Loucy (cell line): ENCODE measurements around the gene FNTB.

Experiments used
- H2AFZ ChIP-seq: fragments of 200-600 bp; sonication (generic); 2 replicates; pipeline ENCODE4 v1.6.0; 2016; ENCODE audit warnings: antibody characterized with exemption, mild to moderate bottlenecking, low read length, moderate library complexity
- H3F3A ChIP-seq: fragments of 200-600 bp; 2 replicates; pipeline ENCODE4 v1.6.0; 2016; ENCODE audit warnings: antibody characterized with exemption, low read depth, mild to moderate bottlenecking
- H3K27me3 ChIP-seq: fragments of 200-600 bp; sonication (generic); 2 replicates; pipeline ENCODE4 v1.6.1; 2014; ENCODE audit warnings: low read length, mild to moderate bottlenecking; ENCODE audit not compliant: insufficient read depth, poor library complexity, severe bottlenecking
- H3K36me3 ChIP-seq: fragments of 200-600 bp; sonication (generic); 2 replicates; pipeline ENCODE4 v1.6.1; 2016; ENCODE audit warnings: low read length; ENCODE audit not compliant: insufficient read depth
- H3K4me1 ChIP-seq: fragments of 200-600 bp; sonication (generic); 2 replicates; pipeline ENCODE4 v1.5.1; 2014; ENCODE audit warnings: low read length, mild to moderate bottlenecking; ENCODE audit not compliant: insufficient read depth, poor library complexity, severe bottlenecking
- H3K4me2 ChIP-seq: fragments of 200-600 bp; sonication (generic); 2 replicates; pipeline ENCODE4 v1.6.0; 2014; ENCODE audit warnings: antibody characterized with exemption, low read length, low read depth, mild to moderate bottlenecking; ENCODE audit not compliant: poor library complexity, severe bottlenecking
- H3K4me3 ChIP-seq: fragments of 200-600 bp; sonication (generic); 2 replicates; pipeline ENCODE4 v1.5.1; 2014; ENCODE audit warnings: low read length, mild to moderate bottlenecking, mixed read lengths; ENCODE audit not compliant: poor library complexity, severe bottlenecking
- H3K79me2 ChIP-seq: fragments of 200-600 bp; sonication (generic); 2 replicates; pipeline ENCODE4 v1.6.1; 2014; ENCODE audit warnings: low read length; ENCODE audit not compliant: insufficient read depth
- H3K9ac ChIP-seq: fragments of 200-600 bp; sonication (generic); 2 replicates; pipeline ENCODE4 v1.6.0; 2014; ENCODE audit warnings: mild to moderate bottlenecking, low read depth, low read length, moderate library complexity; ENCODE audit not compliant: poor library complexity, severe bottlenecking
- H3K9me2 ChIP-seq: fragments of 200-600 bp; sonication (generic); replicated peaks from 2 replicates; pipeline ENCODE4 v1.6.1; 2016; ENCODE audit warnings: low read depth, low read length, mixed read lengths
- H3K9me3 ChIP-seq: fragments of 200-600 bp; sonication (generic); 2 replicates; pipeline ENCODE4 v1.6.1; 2014; ENCODE audit warnings: mild to moderate bottlenecking, antibody characterized with exemption, low read length, low read depth; ENCODE audit not compliant: insufficient read depth
- H4K20me1 ChIP-seq: fragments of 200-600 bp; sonication (generic); 2 replicates; pipeline ENCODE4 v1.6.0; 2014; ENCODE audit warnings: antibody characterized with exemption, low read length, mild to moderate bottlenecking; ENCODE audit not compliant: insufficient read depth, poor library complexity, severe bottlenecking
- CTCF ChIP-seq: fragments of 200-600 bp; sonication (generic); conservative IDR thresholded peaks from 2 replicates; pipeline ENCODE4 v1.5.1; 2014; ENCODE audit warnings: mild to moderate bottlenecking, antibody characterized with exemption, low read length
- EZH2phosphoT487 ChIP-seq: fragments of 200-600 bp; IDR thresholded peaks from 2 replicates; pipeline ENCODE4 v1.6.1; 2018; ENCODE audit warnings: antibody characterized with exemption, mild to moderate bottlenecking, moderate library complexity, borderline replicate concordance

The FNTB gene

GRCh38 chr14:65073605-65074201 is 87.0 kb downstream of the FNTB start:
- H2AFZ ChIP-seq, result no peak overlapping the region
- H3K36me3 ChIP-seq, result peaks cover 71% of the 10 kb centered on the region; the same call in 1 of the 2 replicates
- no peaks in the 10 kb centered on the region for H4K20me1 ChIP-seq
- no peak overlapping the region for H3K4me2 ChIP-seq
- H3K4me1 ChIP-seq, result no peaks in the 10 kb centered on the region
- H3K9me3 ChIP-seq, result no peaks in the 10 kb centered on the region
- H3K9ac ChIP-seq, result no peak overlapping the region
- no peak for TF ChIP-seq EZH2phosphoT487
- no peaks in the 10 kb centered on the region for H3K9me2 ChIP-seq
- H3F3A ChIP-seq, result no peaks in the 10 kb centered on the region
- H3K4me3 ChIP-seq, result no peak overlapping the region
- H3K79me2 ChIP-seq, result peaks cover under 1% of the 10 kb centered on the region; the same call in 1 of the 2 replicates
- no peaks in the 10 kb centered on the region for H3K27me3 ChIP-seq

- Histone ChIP-seq H3K79me2 (peaks cover 9% of the 10 kb centered on the region; the same call in 1 of the 2 replicates), H4K20me1 (peaks cover 6% of the 10 kb centered on the region), H3K4me1 (no peaks in the 10 kb centered on the region), H3K9me2 (no peaks in the 10 kb centered on the region), H3K36me3 (peaks cover 75% of the 10 kb centered on the region; the same call in 1 of the 2 replicates), H3K27me3 (no peaks in the 10 kb centered on the region), H3F3A (no peaks in the 10 kb centered on the region), H3K9me3 (no peaks in the 10 kb centered on the region), H2AFZ (no peak overlapping the region), H3K9ac (no peak overlapping the region), H3K4me3 (no peak overlapping the region), H3K4me2 (no peak overlapping the region)
- TF ChIP-seq EZH2phosphoT487 (no peak), CTCF (no peak)
Measured at GRCh38 chr14:65074449-65075150, 87.9 kb downstream of the FNTB start.

- no peaks in the 10 kb centered on the region for H3K27me3 ChIP-seq
- H3K9me3 ChIP-seq, result no peaks in the 10 kb centered on the region
- no peak overlapping the region for H3K9ac ChIP-seq
- H3K4me1 ChIP-seq, result peaks cover under 1% of the 10 kb centered on the region
- no peak overlapping the region for H3K4me2 ChIP-seq
- H3K4me3 ChIP-seq, result no peak overlapping the region
- H3K79me2 ChIP-seq, result peaks cover 20% of the 10 kb centered on the region; the same call in 1 of the 2 replicates
- peaks cover 15% of the 10 kb centered on the region for H4K20me1 ChIP-seq
- no peaks in the 10 kb centered on the region for H3F3A ChIP-seq
- no peak overlapping the region for H2AFZ ChIP-seq
- H3K36me3 ChIP-seq, result peaks cover 85% of the 10 kb centered on the region; the same call in 1 of the 2 replicates
- no peak for TF ChIP-seq CTCF
- TF ChIP-seq EZH2phosphoT487, result no peak
- H3K9me2 ChIP-seq, result no peaks in the 10 kb centered on the region
Measured at GRCh38 chr14:65075628-65076325, 89.1 kb downstream of the FNTB start.
